Measurements from ENCODE around the gene SORCS1. TPM values are rescaled to one million over a fixed set of nuclear protein-coding genes. Genes with fewer than 3 reads are reported as not detected.

The SORCS1 gene
- total RNA-seq, 1 donor from 2014 or later: 11.1 TPM

GRCh38 chr10:106768204-106768603, 396.3 kb downstream of the SORCS1 start:
- Histone ChIP-seq H3K36me3 (no peaks in the 10 kb centered on the region), H3K79me2 (ENCODE audit: low read depth) (no peaks in the 10 kb centered on the region), H3K9me3 (ENCODE audit: low read depth) (no peaks in the 10 kb centered on the region), H3K4me2 (peak overlapping the region; percentile 48), H3K9ac (no peak overlapping the region), H3K4me3 (no peak overlapping the region), H3K4me1 (peaks cover 36% of the 10 kb centered on the region), H3K27ac (peak overlapping the region; percentile 76), H3K27me3 (no peaks in the 10 kb centered on the region), H2AFZ (replicated peaks) (no peak overlapping the region), H4K20me1 (ENCODE audit: low read depth) (no peaks in the 10 kb centered on the region), H3F3A (ENCODE audit: low read depth) (peaks cover 30% of the 10 kb centered on the region)
- DNase-seq (ENCODE audit: low spot score): no peak
- H3K27ac Mint-ChIP-seq: no peak overlapping the region
- TF ChIP-seq EZH2phosphoT487 (IDR thresholded peaks at IDR 0.05): no peak
- H3K27me3 Mint-ChIP-seq (ENCODE audit: insufficient read depth, low read depth): peaks cover 3% of the 10 kb centered on the region
- H3K36me3 Mint-ChIP-seq: peaks cover 2% of the 10 kb centered on the region
- no peak overlapping the region for H3K4me3 Mint-ChIP-seq
- H3K4me1 Mint-ChIP-seq: peaks cover 34% of the 10 kb centered on the region
- peaks cover 2% of the 10 kb centered on the region for H3K9me3 Mint-ChIP-seq

GRCh38 chr10:106765928-106766327, 398.6 kb downstream of the SORCS1 start:
- Histone ChIP-seq H3K4me2 (peak overlapping the region; percentile 41), H3K27ac (peak overlapping the region; percentile 58), H3K4me1 (peaks cover 33% of the 10 kb centered on the region), H4K20me1 (ENCODE audit: low read depth) (no peaks in the 10 kb centered on the region), H3K36me3 (no peaks in the 10 kb centered on the region), H3K79me2 (ENCODE audit: low read depth) (no peaks in the 10 kb centered on the region), H3F3A (ENCODE audit: low read depth) (peaks cover 30% of the 10 kb centered on the region), H3K9me3 (ENCODE audit: low read depth) (no peaks in the 10 kb centered on the region), H2AFZ (replicated peaks) (no peak overlapping the region), H3K27me3 (no peaks in the 10 kb centered on the region), H3K4me3 (no peak overlapping the region), H3K9ac (no peak overlapping the region)
- peaks cover 3% of the 10 kb centered on the region for H3K27me3 Mint-ChIP-seq (ENCODE audit: insufficient read depth, low read depth)
- peak; percentile 32 for DNase-seq (ENCODE audit: low spot score)
- H3K4me3 Mint-ChIP-seq: no peak overlapping the region
- TF ChIP-seq CTCF (IDR thresholded peaks at IDR 0.05) (no peak), EZH2 (IDR thresholded peaks at IDR 0.05) (no peak), EZH2phosphoT487 (IDR thresholded peaks at IDR 0.05) (no peak)
- no peak overlapping the region for H3K27ac Mint-ChIP-seq
- H3K4me1 Mint-ChIP-seq: peaks cover 33% of the 10 kb centered on the region
- peaks cover 11% of the 10 kb centered on the region for H3K9me3 Mint-ChIP-seq
- peaks cover 5% of the 10 kb centered on the region for H3K36me3 Mint-ChIP-seq

- H3K4me1 ChIP-seq: peaks cover 30% of the 10 kb centered on the region
- no peak overlapping the region for H3K4me3 ChIP-seq
- Mint-ChIP-seq H3K9me3 (peaks cover 11% of the 10 kb centered on the region), H3K4me1 (peaks cover 33% of the 10 kb centered on the region), H3K4me3 (no peak overlapping the region), H3K27ac (no peak overlapping the region), H3K36me3 (peaks cover 5% of the 10 kb centered on the region), H3K27me3 (ENCODE audit: insufficient read depth, low read depth) (peaks cover 5% of the 10 kb centered on the region)
- DNase-seq (ENCODE audit: low spot score): peak; percentile 20
- H3K27me3 ChIP-seq: no peaks in the 10 kb centered on the region
- TF ChIP-seq EZH2phosphoT487 (IDR thresholded peaks at IDR 0.05) (no peak), EZH2 (IDR thresholded peaks at IDR 0.05) (no peak), CTCF (IDR thresholded peaks at IDR 0.05) (peak; percentile 38)
- no peaks in the 10 kb centered on the region for H3K36me3 ChIP-seq
- H3K9ac ChIP-seq: no peak overlapping the region
- peak overlapping the region; percentile 41 for H3K4me2 ChIP-seq
- no peaks in the 10 kb centered on the region for H3K79me2 ChIP-seq (ENCODE audit: low read depth)
- peak overlapping the region; percentile 58 for H3K27ac ChIP-seq
- H3F3A ChIP-seq (ENCODE audit: low read depth): peaks cover 30% of the 10 kb centered on the region
- no peaks in the 10 kb centered on the region for H3K9me3 ChIP-seq (ENCODE audit: low read depth)
- H4K20me1 ChIP-seq (ENCODE audit: low read depth): no peaks in the 10 kb centered on the region
- H2AFZ ChIP-seq (replicated peaks): no peak overlapping the region
These were observed 399.2 kb downstream of the SORCS1 start for GRCh38 chr10:106765241-106765754.

GRCh38 chr10:106764360-106764759, 400.1 kb downstream of the SORCS1 start:
- Histone ChIP-seq H3K4me2 (no peak overlapping the region), H3K9me3 (ENCODE audit: low read depth) (no peaks in the 10 kb centered on the region), H4K20me1 (ENCODE audit: low read depth) (no peaks in the 10 kb centered on the region), H3K27ac (no peak overlapping the region), H3K36me3 (no peaks in the 10 kb centered on the region), H3K79me2 (ENCODE audit: low read depth) (no peaks in the 10 kb centered on the region), H3K27me3 (no peaks in the 10 kb centered on the region), H3K4me1 (peaks cover 34% of the 10 kb centered on the region), H3K4me3 (no peak overlapping the region), H2AFZ (replicated peaks) (no peak overlapping the region), H3F3A (ENCODE audit: low read depth) (peaks cover 30% of the 10 kb centered on the region), H3K9ac (no peak overlapping the region)
- Mint-ChIP-seq H3K4me1 (peaks cover 33% of the 10 kb centered on the region), H3K27ac (no peak overlapping the region), H3K27me3 (ENCODE audit: insufficient read depth, low read depth) (peaks cover 5% of the 10 kb centered on the region), H3K4me3 (no peak overlapping the region), H3K9me3 (peaks cover 11% of the 10 kb centered on the region), H3K36me3 (peaks cover 5% of the 10 kb centered on the region)
- TF ChIP-seq EZH2phosphoT487 (IDR thresholded peaks at IDR 0.05) (no peak), EZH2 (IDR thresholded peaks at IDR 0.05) (no peak), CTCF (IDR thresholded peaks at IDR 0.05) (no peak)
- no peak for DNase-seq (ENCODE audit: low spot score)

Measured in neural progenitor cell (in vitro differentiated cells).